Testis (tissue), 2 donors: Measurements from ENCODE around the gene GPR4.

Source experiments
- POLR2A ChIP-seq: fragments of 450-650 bp; IDR thresholded peaks from one replicate; pipeline ENCODE4 v1.6.1; 2017; ENCODE audit warnings: antibody characterized with exemption, mild to moderate bottlenecking, moderate library complexity
- TF ChIP-seq, protein P1 (sequence below), 3 experiments: fragments of 450-650 bp in 2 of 3; fragments of 200-600 bp in 1 of 3; sonication (generic) in 1 of 3; IDR thresholded peaks; one replicate each; pipeline ENCODE4 v1.5.1; 2016 to 2019; ENCODE audit warnings: antibody characterized with exemption in 3 of 3, mild to moderate bottlenecking in 2 of 3, moderate library complexity in 1 of 3

DNA sequence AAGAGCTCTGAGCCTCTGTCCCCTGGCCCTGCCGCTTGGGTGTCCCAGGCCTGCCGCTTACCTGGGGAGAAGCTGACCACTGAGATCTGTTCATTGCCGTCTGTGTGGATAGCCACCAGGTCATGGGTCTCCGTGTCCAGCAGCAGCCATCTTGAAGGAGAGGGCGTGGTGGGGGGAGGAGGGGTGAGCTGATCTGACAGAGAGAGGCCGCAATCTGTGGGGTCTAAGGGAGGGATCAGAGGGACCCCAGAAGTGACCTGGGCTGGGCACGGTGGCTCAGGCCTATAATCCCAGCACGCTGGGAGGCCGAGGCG is 14.6 kb upstream of the GPR4 start:
- TF ChIP-seq, protein P1, sequence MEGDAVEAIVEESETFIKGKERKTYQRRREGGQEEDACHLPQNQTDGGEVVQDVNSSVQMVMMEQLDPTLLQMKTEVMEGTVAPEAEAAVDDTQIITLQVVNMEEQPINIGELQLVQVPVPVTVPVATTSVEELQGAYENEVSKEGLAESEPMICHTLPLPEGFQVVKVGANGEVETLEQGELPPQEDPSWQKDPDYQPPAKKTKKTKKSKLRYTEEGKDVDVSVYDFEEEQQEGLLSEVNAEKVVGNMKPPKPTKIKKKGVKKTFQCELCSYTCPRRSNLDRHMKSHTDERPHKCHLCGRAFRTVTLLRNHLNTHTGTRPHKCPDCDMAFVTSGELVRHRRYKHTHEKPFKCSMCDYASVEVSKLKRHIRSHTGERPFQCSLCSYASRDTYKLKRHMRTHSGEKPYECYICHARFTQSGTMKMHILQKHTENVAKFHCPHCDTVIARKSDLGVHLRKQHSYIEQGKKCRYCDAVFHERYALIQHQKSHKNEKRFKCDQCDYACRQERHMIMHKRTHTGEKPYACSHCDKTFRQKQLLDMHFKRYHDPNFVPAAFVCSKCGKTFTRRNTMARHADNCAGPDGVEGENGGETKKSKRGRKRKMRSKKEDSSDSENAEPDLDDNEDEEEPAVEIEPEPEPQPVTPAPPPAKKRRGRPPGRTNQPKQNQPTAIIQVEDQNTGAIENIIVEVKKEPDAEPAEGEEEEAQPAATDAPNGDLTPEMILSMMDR (IDR thresholded peaks at IDR 0.05) = no peak
- no peak for TF ChIP-seq POLR2A
